ENCODE measurements around the gene PRRT3.
"Not testable (repeated sequence)": the region's sequence is repeated elsewhere in the genome, so short reads cannot be mapped to it uniquely, and the experiment has no call there.

The PRRT3 gene

DNA sequence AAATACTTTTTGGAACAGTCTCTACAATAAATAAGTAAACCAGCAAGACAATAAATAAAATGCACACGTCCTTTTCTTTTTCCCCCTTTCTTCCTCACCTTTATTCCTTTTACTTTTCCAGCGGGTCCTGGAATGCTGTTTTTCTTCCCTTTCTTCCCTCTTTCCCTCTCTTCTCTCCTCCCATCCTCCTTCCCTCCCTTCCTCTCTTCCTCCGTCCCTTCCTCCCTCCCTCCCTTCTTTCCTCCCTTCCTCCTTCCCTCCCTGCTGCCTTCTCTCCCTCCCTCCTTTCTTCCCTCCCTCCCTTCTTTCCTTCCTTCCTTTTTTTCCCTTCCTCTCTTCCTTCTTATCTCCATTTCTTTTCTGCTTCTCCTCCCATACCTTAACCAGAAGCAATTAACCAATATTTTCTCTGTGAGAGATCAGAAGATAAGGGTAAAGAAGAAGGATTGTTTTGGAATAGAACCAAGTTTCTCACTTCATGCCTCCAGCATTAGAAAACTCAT is 52.9 kb downstream of the PRRT3 start:
- Histone ChIP-seq H3K9ac (no peak overlapping the region), H3K27ac (no peak overlapping the region), H4K20me1 (peaks cover 0 to 41% (median 22%) of the 10 kb centered on the region in 11 experiments; a peak in 18 of 22 replicates), H3K27me3 (no peaks in the 10 kb centered on the region), H3K4me3 (no peak overlapping the region), H3K36me3 (peaks cover 4 to 29% (median 11%) of the 10 kb centered on the region in 11 experiments; a peak in 15 of 22 replicates), H3K9me3 (replicated peaks in 1 of 11) (no peaks in the 10 kb centered on the region), H3K4me2 (no peak overlapping the region), H3K4me1 (peaks cover 36 to 62% (median 43%) of the 10 kb centered on the region in 10 experiments)
- no peak for TF ChIP-seq Cebpa-rat (IDR thresholded peaks at IDR 0.05)

GRCh38 chr3:9898467-9899241 is 53.6 kb downstream of the PRRT3 start:
- TF ChIP-seq Cebpa-rat (IDR thresholded peaks at IDR 0.05): no peak
- Histone ChIP-seq H3K4me1 (peaks cover 37 to 66% (median 45%) of the 10 kb centered on the region in 10 experiments), H3K27ac (no peak overlapping the region), H4K20me1 (peaks cover 0 to 47% (median 29%) of the 10 kb centered on the region in 11 experiments; a peak in 19 of 22 replicates), H3K4me3 (no peak overlapping the region), H3K27me3 (no peaks in the 10 kb centered on the region), H3K9me3 (replicated peaks in 1 of 11) (no peaks in the 10 kb centered on the region), H3K4me2 (no peak overlapping the region), H3K9ac (no peak overlapping the region; a peak in 1 of 22 replicates), H3K36me3 (peaks cover 6 to 36% (median 18%) of the 10 kb centered on the region in 11 experiments)

GRCh38 chr3:9897408-9898372 is 54.5 kb downstream of the PRRT3 start:
- H3K9ac ChIP-seq: no peak overlapping the region; a peak in 1 of 22 replicates
- peaks cover 35 to 66% (median 45%) of the 10 kb centered on the region in 10 experiments for H3K4me1 ChIP-seq
- no peak for TF ChIP-seq Cebpa-rat (IDR thresholded peaks at IDR 0.05)
- H3K4me2 ChIP-seq: 0 out of 22 replicates have a peak overlapping the region, but pooled peaks of 1 of the 11 experiments have one; percentile 5
- H3K36me3 ChIP-seq: peaks cover 15 to 45% (median 28%) of the 10 kb centered on the region in 11 experiments
- H3K27me3 ChIP-seq: no peaks in the 10 kb centered on the region
- H3K4me3 ChIP-seq: no peak overlapping the region
- no peaks in the 10 kb centered on the region for H3K9me3 ChIP-seq (replicated peaks in 1 of 11)
- peaks cover 0 to 57% (median 38%) of the 10 kb centered on the region in 11 experiments; a peak in 19 of 22 replicates for H4K20me1 ChIP-seq
- H3K27ac ChIP-seq: no peak overlapping the region

- H3K4me3 ChIP-seq; H3K9ac ChIP-seq; H3K9me3 ChIP-seq (replicated peaks in 1 of 11); H3K27me3 ChIP-seq; H3K4me2 ChIP-seq; H3K27ac ChIP-seq: not testable (repeated sequence)
- Histone ChIP-seq H3K4me1 (peaks cover 30 to 66% (median 44%) of the 10 kb centered on the region in 10 experiments), H4K20me1 (peaks cover 0 to 65% (median 46%) of the 10 kb centered on the region in 11 experiments; a peak in 19 of 22 replicates), H3K36me3 (peaks cover 22 to 54% (median 36%) of the 10 kb centered on the region in 11 experiments)
Observed at GRCh38 chr3:9896755-9897407, 55.3 kb downstream of the PRRT3 start.

GRCh38 chr3:9895715-9896114 is 56.5 kb downstream of the PRRT3 start:
- not testable (repeated sequence) for H3K27ac ChIP-seq; H3K27me3 ChIP-seq; H3K9ac ChIP-seq; H3K4me3 ChIP-seq; H3K9me3 ChIP-seq (replicated peaks in 1 of 11)
- Histone ChIP-seq H3K36me3 (peaks cover 22 to 56% (median 38%) of the 10 kb centered on the region in 11 experiments), H3K4me2 (peak overlapping the region in 5 of 11 experiments; percentile 31 to 88 (median 71); a peak in 6 of 22 replicates), H4K20me1 (peaks cover 0 to 70% (median 49%) of the 10 kb centered on the region in 11 experiments; a peak in 19 of 22 replicates), H3K4me1 (peaks cover 25 to 61% (median 42%) of the 10 kb centered on the region in 10 experiments)

Data from BLaER1 treated with 17β-estradiol and CSF1 and Interleukin-3, amounts not matched to agents 10 nM and 100 nM (cell line).